Hepatocyte (in vitro differentiated cells): Measurements from ENCODE around the gene ZNF664.

Source experiments
- EZH2phosphoT487 ChIP-seq: fragments of 200-600 bp; sonication (generic); IDR thresholded peaks from one replicate; pipeline ENCODE4 v1.6.1; 2018; ENCODE audit warnings: antibody characterized with exemption, mild to moderate bottlenecking, low read depth, moderate library complexity; ENCODE audit not compliant: unreplicated experiment, severe bottlenecking
- TF ChIP-seq, protein P1 (sequence below): fragments of 200-600 bp; sonication (generic); IDR thresholded peaks from 2 replicates; pipeline ENCODE4 v1.5.1; 2016; ENCODE audit warnings: antibody characterized with exemption, mild to moderate bottlenecking; ENCODE audit not compliant: poor library complexity

DNA sequence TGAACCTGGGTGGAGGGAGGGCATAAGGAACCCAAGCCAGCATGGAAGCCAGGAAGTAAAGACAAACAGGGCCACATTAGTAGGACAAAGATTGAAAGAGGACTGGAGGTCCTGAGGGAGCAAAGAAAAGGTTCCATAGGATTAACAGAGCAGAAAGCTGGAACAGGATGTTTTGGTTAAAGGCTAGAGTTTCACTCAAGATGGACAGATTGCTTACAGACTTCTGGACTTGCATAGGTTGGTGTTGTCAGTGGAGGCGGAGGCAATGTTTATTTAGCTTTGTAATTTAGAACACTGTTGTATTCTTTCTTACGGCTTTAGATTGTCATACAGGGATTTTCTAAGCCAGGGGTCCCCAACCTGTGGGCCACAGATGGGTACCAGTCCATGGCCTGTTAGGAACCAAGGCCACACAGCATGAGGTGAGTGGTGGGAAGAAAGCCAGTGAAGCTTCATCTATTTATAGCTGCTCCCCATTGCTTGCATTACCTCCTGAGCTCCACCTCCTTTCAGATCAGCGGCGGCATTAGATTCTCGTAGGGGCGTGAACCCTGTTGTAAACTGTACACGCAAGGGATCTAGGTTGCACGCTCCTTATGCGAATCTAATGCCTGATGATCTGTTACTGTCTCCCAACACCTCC lies 31.3 kb downstream of the ZNF664 start:
- TF ChIP-seq, protein P1, sequence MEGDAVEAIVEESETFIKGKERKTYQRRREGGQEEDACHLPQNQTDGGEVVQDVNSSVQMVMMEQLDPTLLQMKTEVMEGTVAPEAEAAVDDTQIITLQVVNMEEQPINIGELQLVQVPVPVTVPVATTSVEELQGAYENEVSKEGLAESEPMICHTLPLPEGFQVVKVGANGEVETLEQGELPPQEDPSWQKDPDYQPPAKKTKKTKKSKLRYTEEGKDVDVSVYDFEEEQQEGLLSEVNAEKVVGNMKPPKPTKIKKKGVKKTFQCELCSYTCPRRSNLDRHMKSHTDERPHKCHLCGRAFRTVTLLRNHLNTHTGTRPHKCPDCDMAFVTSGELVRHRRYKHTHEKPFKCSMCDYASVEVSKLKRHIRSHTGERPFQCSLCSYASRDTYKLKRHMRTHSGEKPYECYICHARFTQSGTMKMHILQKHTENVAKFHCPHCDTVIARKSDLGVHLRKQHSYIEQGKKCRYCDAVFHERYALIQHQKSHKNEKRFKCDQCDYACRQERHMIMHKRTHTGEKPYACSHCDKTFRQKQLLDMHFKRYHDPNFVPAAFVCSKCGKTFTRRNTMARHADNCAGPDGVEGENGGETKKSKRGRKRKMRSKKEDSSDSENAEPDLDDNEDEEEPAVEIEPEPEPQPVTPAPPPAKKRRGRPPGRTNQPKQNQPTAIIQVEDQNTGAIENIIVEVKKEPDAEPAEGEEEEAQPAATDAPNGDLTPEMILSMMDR, result no peak
- TF ChIP-seq EZH2phosphoT487, result no peak
